Neural progenitor cell (in vitro differentiated cells): ENCODE data around the gene RNF145. TPM values are rescaled to one million over a fixed set of nuclear protein-coding genes. Genes with fewer than 3 reads are reported as not detected.
A peak's percentile ranks its signal among the peaks of the same experiment; 100 is the strongest.

Experiments
- DNase-seq: peaks from one replicate; pipeline ENCODE4 v3.0.0-alpha.2; 2016; ENCODE audit warnings: low spot score
- H2AFZ ChIP-seq: fragments of 200-600 bp; sonication (generic); replicated peaks from 2 replicates; pipeline ENCODE4 v1.6.1; 2016; ENCODE audit warnings: antibody characterized with exemption
- H3F3A ChIP-seq: fragments of 200-600 bp; sonication (generic); 2 replicates; pipeline ENCODE4 v1.6.1; 2016; ENCODE audit warnings: antibody characterized with exemption, low read depth
- H3K27ac ChIP-seq: fragments of 200-600 bp; sonication (generic); 2 replicates; pipeline ENCODE4 v1.5.1; 2016; ENCODE audit warnings: mild to moderate bottlenecking
- H3K27me3 ChIP-seq: fragments of 200-600 bp; sonication (generic); 2 replicates; pipeline ENCODE4 v1.6.1; 2016; ENCODE audit warnings: mild to moderate bottlenecking, moderate library complexity
- H3K36me3 ChIP-seq: fragments of 200-600 bp; sonication (generic); 2 replicates; pipeline ENCODE4 v1.5.1; 2016
- H3K4me1 ChIP-seq: fragments of 200-600 bp; sonication (generic); 2 replicates; pipeline ENCODE4 v1.6.1; 2016; ENCODE audit warnings: mixed run types
- H3K4me2 ChIP-seq: fragments of 200-600 bp; sonication (generic); 2 replicates; pipeline ENCODE4 v1.6.1; 2016
- H3K4me3 ChIP-seq: fragments of 200-600 bp; sonication (generic); 2 replicates; pipeline ENCODE4 v1.5.1; 2016
- H3K79me2 ChIP-seq: fragments of 200-600 bp; sonication (generic); 2 replicates; pipeline ENCODE4 v1.6.1; 2016; ENCODE audit warnings: low read depth
- H3K9ac ChIP-seq: fragments of 200-600 bp; sonication (generic); 2 replicates; pipeline ENCODE4 v1.6.1; 2016
- H3K9me3 ChIP-seq: fragments of 200-600 bp; sonication (generic); 2 replicates; pipeline ENCODE4 v1.5.1; 2016; ENCODE audit warnings: low read depth
- H4K20me1 ChIP-seq: fragments of 200-600 bp; sonication (generic); 2 replicates; pipeline ENCODE4 v1.6.1; 2016; ENCODE audit warnings: low read depth
- H3K27ac Mint-ChIP-seq: 3 replicates; pipeline ENCODE4 v1.8.0; 2021; ENCODE audit warnings: mixed read lengths
- H3K27me3 Mint-ChIP-seq: 2 replicates; pipeline ENCODE4 v1.8.0; 2022; ENCODE audit warnings: low read depth, mild to moderate bottlenecking, inconsistent platforms, moderate library complexity, mixed read lengths; ENCODE audit not compliant: insufficient read depth
- H3K36me3 Mint-ChIP-seq: 3 replicates; pipeline ENCODE4 v1.8.0; 2021; ENCODE audit warnings: mixed read lengths
- H3K4me1 Mint-ChIP-seq: 3 replicates; pipeline ENCODE4 v1.8.0; 2021; ENCODE audit warnings: mixed read lengths
- H3K4me3 Mint-ChIP-seq: 3 replicates; pipeline ENCODE4 v1.8.0; 2021; ENCODE audit warnings: mild to moderate bottlenecking, moderate library complexity, mixed read lengths
- H3K9me3 Mint-ChIP-seq: 3 replicates; pipeline ENCODE4 v1.8.0; 2020; ENCODE audit warnings: mixed read lengths
- CTCF ChIP-seq: fragments of 200-600 bp; sonication (generic); IDR thresholded peaks from 2 replicates; pipeline ENCODE4 v1.5.1; 2017; ENCODE audit warnings: antibody characterized with exemption, mild to moderate bottlenecking
- EZH2 ChIP-seq: fragments of 200-600 bp; sonication (generic); IDR thresholded peaks from 2 replicates; pipeline ENCODE4 v1.6.1; 2017; ENCODE audit warnings: antibody characterized with exemption, mild to moderate bottlenecking, moderate library complexity
- EZH2phosphoT487 ChIP-seq: fragments of 200-600 bp; sonication (generic); IDR thresholded peaks from 2 replicates; pipeline ENCODE4 v1.6.1; 2017; ENCODE audit warnings: antibody characterized with exemption
- total RNA-seq: library from RNA; depleted of rRNA; stranded (reverse); fragments of >200 nt; gene quantifications from 2 replicates; pipeline ENCODE4 v1.2.3, GENCODE V29; 2015; ENCODE audit warnings: low replicate concordance

RNF145 gene
- total RNA-seq, 1 donor from 2014 or later, result 80.0 TPM

DNA sequence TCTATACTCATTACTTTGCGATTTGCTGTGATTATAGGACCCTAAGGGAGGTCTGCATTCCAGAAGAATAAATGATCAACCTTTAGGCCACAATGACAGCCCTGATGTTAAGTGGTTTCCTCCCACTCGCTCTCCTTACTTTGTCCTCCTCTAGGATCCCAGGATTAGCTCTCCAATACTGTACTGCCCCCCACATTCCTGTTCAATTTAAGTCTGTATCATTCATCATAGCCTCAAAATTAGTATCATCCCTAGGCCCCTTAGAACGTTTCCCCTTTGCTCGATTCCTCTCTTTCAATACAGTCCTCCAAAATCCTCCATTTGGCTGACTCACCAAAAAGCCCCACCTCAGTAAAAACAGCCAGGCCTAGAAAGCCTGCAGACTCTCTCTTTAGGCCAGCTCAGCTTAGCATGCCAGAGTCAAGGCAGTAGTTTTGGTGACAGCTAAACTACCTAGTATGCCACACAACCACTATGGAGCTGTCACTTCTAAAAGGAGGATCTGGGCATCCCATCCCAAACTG lies 24.4 kb downstream of the RNF145 start:
- peaks cover 13% of the 10 kb centered on the region for H3F3A ChIP-seq
- H3K36me3 Mint-ChIP-seq, result peaks cover 23% of the 10 kb centered on the region
- H3K4me2 ChIP-seq, result peak overlapping the region; percentile 2
- peaks cover 20% of the 10 kb centered on the region for H3K4me1 Mint-ChIP-seq
- no peak overlapping the region for H3K9ac ChIP-seq
- H3K4me3 ChIP-seq, result no peak overlapping the region
- H3K9me3 Mint-ChIP-seq, result no peaks in the 10 kb centered on the region
- TF ChIP-seq EZH2 (no peak), CTCF (no peak), EZH2phosphoT487 (no peak)
- no peaks in the 10 kb centered on the region for H3K27me3 ChIP-seq
- no peak overlapping the region for H3K4me3 Mint-ChIP-seq
- H3K4me1 ChIP-seq, result peaks cover 29% of the 10 kb centered on the region
- H2AFZ ChIP-seq, result no peak overlapping the region
- peaks cover 55% of the 10 kb centered on the region for H3K79me2 ChIP-seq
- H3K27me3 Mint-ChIP-seq, result no peaks in the 10 kb centered on the region
- peaks cover 15% of the 10 kb centered on the region for H3K36me3 ChIP-seq
- peak overlapping the region; percentile 10 for H3K27ac Mint-ChIP-seq
- peak overlapping the region; percentile 67 for H3K27ac ChIP-seq
- peaks cover 24% of the 10 kb centered on the region for H4K20me1 ChIP-seq
- H3K9me3 ChIP-seq, result no peaks in the 10 kb centered on the region
- DNase-seq, result peak; percentile 40

DNA sequence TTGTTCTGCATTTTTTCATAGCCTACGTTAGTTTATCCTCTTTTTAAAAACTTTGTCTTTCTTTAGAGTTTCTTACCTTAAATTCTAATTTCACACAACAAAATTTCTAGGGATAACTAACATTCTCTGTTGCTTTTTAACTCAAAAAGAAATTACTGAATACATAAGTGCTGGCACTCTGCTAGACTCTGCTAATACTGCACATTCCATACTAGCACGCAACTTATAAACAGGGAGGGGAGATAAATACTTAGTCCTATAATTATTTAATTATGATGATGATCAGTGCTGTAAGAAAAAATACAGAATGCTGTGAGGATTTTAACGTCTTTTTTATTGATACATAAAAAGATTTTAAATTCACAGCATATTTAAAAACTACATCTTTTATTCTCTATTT lies 25.1 kb downstream of the RNF145 start:
- no peak overlapping the region for H3K4me3 Mint-ChIP-seq
- no peak overlapping the region for H3K27ac Mint-ChIP-seq
- DNase-seq, result no peak
- no peak overlapping the region for H3K27ac ChIP-seq
- no peaks in the 10 kb centered on the region for H3K27me3 ChIP-seq
- peaks cover 21% of the 10 kb centered on the region for H3K4me1 Mint-ChIP-seq
- H3K9me3 ChIP-seq, result no peaks in the 10 kb centered on the region
- H3K79me2 ChIP-seq, result peaks cover 50% of the 10 kb centered on the region
- peaks cover 29% of the 10 kb centered on the region for H3K4me1 ChIP-seq
- H3K9me3 Mint-ChIP-seq, result no peaks in the 10 kb centered on the region
- H3F3A ChIP-seq, result peaks cover 13% of the 10 kb centered on the region
- no peak overlapping the region for H3K9ac ChIP-seq
- no peaks in the 10 kb centered on the region for H3K27me3 Mint-ChIP-seq
- H3K4me3 ChIP-seq, result no peak overlapping the region
- TF ChIP-seq EZH2phosphoT487 (no peak), CTCF (no peak), EZH2 (no peak)
- no peak overlapping the region for H2AFZ ChIP-seq
- peaks cover 24% of the 10 kb centered on the region for H4K20me1 ChIP-seq
- H3K4me2 ChIP-seq, result no peak overlapping the region
- peaks cover 10% of the 10 kb centered on the region for H3K36me3 ChIP-seq
- peaks cover 16% of the 10 kb centered on the region for H3K36me3 Mint-ChIP-seq

DNA sequence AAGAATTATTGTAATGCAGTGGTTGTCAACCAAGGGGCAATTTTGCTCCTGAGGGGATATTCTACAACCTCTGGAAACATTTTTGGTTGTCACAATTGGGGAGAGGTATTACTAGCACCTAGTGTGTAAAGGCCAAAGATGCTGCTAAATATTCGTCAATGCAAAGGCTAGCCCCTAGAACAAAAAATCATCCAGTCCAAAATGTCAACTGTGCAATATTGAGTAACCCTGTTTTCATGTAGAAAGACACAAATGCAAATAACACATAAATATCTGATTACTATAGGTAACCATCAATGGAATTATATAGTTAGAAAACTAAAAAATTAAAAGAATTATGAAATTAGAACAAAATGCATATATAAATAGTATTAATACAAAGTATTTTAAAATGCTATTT lies 26.1 kb downstream of the RNF145 start:
- Histone ChIP-seq H3K36me3 (no peaks in the 10 kb centered on the region), H3K9me3 (no peaks in the 10 kb centered on the region), H3K4me2 (no peak overlapping the region), H3K27ac (no peak overlapping the region), H3K79me2 (peaks cover 40% of the 10 kb centered on the region), H4K20me1 (peaks cover 24% of the 10 kb centered on the region), H3K27me3 (no peaks in the 10 kb centered on the region), H2AFZ (no peak overlapping the region), H3F3A (peaks cover 13% of the 10 kb centered on the region), H3K4me1 (peaks cover 29% of the 10 kb centered on the region), H3K4me3 (no peak overlapping the region), H3K9ac (no peak overlapping the region)
- no peaks in the 10 kb centered on the region for H3K9me3 Mint-ChIP-seq
- peaks cover 25% of the 10 kb centered on the region for H3K4me1 Mint-ChIP-seq
- no peak overlapping the region for H3K27ac Mint-ChIP-seq
- TF ChIP-seq EZH2 (no peak), EZH2phosphoT487 (no peak), CTCF (no peak)
- H3K36me3 Mint-ChIP-seq, result peaks cover 12% of the 10 kb centered on the region
- no peak for DNase-seq
- H3K27me3 Mint-ChIP-seq, result no peaks in the 10 kb centered on the region
- no peak overlapping the region for H3K4me3 Mint-ChIP-seq
